SK-N-SH treated with all-trans-retinoic acid at 6 μM for 48 hours (cell line): Measurements from ENCODE around the gene TLR3.

Source experiments
- ATAC-seq: fragments of 200-7000 bp; cut with Tn5 transposase; 3 replicates; pipeline ENCODE4 v1.9.1; 2020; ENCODE audit warnings: mild to moderate bottlenecking, moderate library complexity
- ARNTL ChIP-seq: fragments of 450-650 bp; formaldehyde crosslinking; IDR thresholded peaks from 2 replicates; pipeline ENCODE4 v1.5.0; 2020; ENCODE audit warnings: low read depth, mild to moderate bottlenecking, moderate library complexity, borderline replicate concordance
- BACH2 ChIP-seq: fragments of 250-450 bp; sonication (Bioruptor Pico); IDR thresholded peaks from 2 replicates; pipeline ENCODE4 v1.9.0; 2021; ENCODE audit warnings: mild to moderate bottlenecking, borderline replicate concordance
- CSDC2 ChIP-seq: fragments of 250-450 bp; sonication (Bioruptor Pico); IDR thresholded peaks from 2 replicates; pipeline ENCODE4 v1.5.0; 2020; ENCODE audit warnings: mild to moderate bottlenecking, moderate library complexity
- ESRRG ChIP-seq: fragments of 250-450 bp; sonication (Bioruptor Pico); IDR thresholded peaks from 2 replicates; pipeline ENCODE4 v1.6.1; 2021; ENCODE audit warnings: mild to moderate bottlenecking
- GLIS3 ChIP-seq: fragments of 250-450 bp; sonication (Bioruptor Pico); IDR thresholded peaks from 2 replicates; pipeline ENCODE4 v1.5.0; 2020; ENCODE audit warnings: mild to moderate bottlenecking, moderate library complexity
- ISL1 ChIP-seq: fragments of 250-450 bp; sonication (Bioruptor Pico); IDR thresholded peaks from 2 replicates; pipeline ENCODE4 v2.1.2; 2022; ENCODE audit warnings: mild to moderate bottlenecking, moderate library complexity
- OSR1 ChIP-seq: fragments of 250-450 bp; sonication (Bioruptor Pico); IDR thresholded peaks from 2 replicates; pipeline ENCODE4 v1.8.0; 2022; ENCODE audit warnings: moderate library complexity, mild to moderate bottlenecking, inconsistent platforms
- PPARA ChIP-seq: fragments of 250-450 bp; sonication (Bioruptor Pico); IDR thresholded peaks from 2 replicates; pipeline ENCODE4 v1.5.0; 2020; ENCODE audit warnings: mild to moderate bottlenecking, borderline replicate concordance
- RARB ChIP-seq: fragments of 250-450 bp; sonication (Bioruptor Pico); IDR thresholded peaks from 2 replicates; pipeline ENCODE4 v1.8.0; 2021; ENCODE audit warnings: mild to moderate bottlenecking, moderate library complexity
- SNAI2 ChIP-seq: fragments of 250-450 bp; sonication (Bioruptor Pico); IDR thresholded peaks from 2 replicates; pipeline ENCODE4 v1.5.0; 2020; ENCODE audit warnings: mild to moderate bottlenecking, moderate library complexity
- TCF4 ChIP-seq: fragments of 250-450 bp; sonication (Bioruptor Pico); IDR thresholded peaks from 2 replicates; pipeline ENCODE4 v1.8.0; 2021; ENCODE audit warnings: mild to moderate bottlenecking, moderate library complexity, borderline replicate concordance
- TOX ChIP-seq: fragments of 250-450 bp; sonication (Bioruptor Pico); IDR thresholded peaks from 2 replicates; pipeline ENCODE4 v1.8.0; 2021; ENCODE audit warnings: mild to moderate bottlenecking, moderate library complexity, borderline replicate concordance
- ZC3H10 ChIP-seq: fragments of 250-450 bp; sonication (Bioruptor Pico); IDR thresholded peaks from 2 replicates; pipeline ENCODE4 v1.5.1; 2021; ENCODE audit warnings: mild to moderate bottlenecking, moderate library complexity
- ZFP3 ChIP-seq: fragments of 250-450 bp; sonication (Bioruptor Pico); IDR thresholded peaks from 2 replicates; pipeline ENCODE4 v1.5.0; 2020; ENCODE audit warnings: mild to moderate bottlenecking, moderate library complexity
- ZFP30 ChIP-seq: fragments of 450-650 bp; formaldehyde crosslinking; IDR thresholded peaks from 2 replicates; pipeline ENCODE4 v1.5.0; 2022; ENCODE audit warnings: mild to moderate bottlenecking, moderate library complexity
- ZNF565 ChIP-seq: fragments of 450-650 bp; formaldehyde crosslinking; conservative IDR thresholded peaks from 2 replicates; pipeline ENCODE4 v1.5.0; 2020; ENCODE audit warnings: low read depth, mild to moderate bottlenecking, moderate library complexity
- ZNF8 ChIP-seq: fragments of 450-650 bp; formaldehyde crosslinking; IDR thresholded peaks from 2 replicates; pipeline ENCODE4 v1.5.0; 2020; ENCODE audit warnings: mild to moderate bottlenecking, moderate library complexity
- TF ChIP-seq, protein P1 (sequence below): fragments of 250-450 bp; sonication (Bioruptor Pico); IDR thresholded peaks from 2 replicates; pipeline ENCODE4 v1.5.1; 2020; ENCODE audit warnings: low read depth, mild to moderate bottlenecking, moderate library complexity
- TF ChIP-seq, protein P2 (sequence below): fragments of 250-450 bp; sonication (Bioruptor Pico); IDR thresholded peaks from 2 replicates; pipeline ENCODE4 v1.8.0; 2021; ENCODE audit warnings: low read depth, mild to moderate bottlenecking, moderate library complexity, borderline replicate concordance
- TF ChIP-seq, protein P3 (sequence below): fragments of 250-450 bp; sonication (Bioruptor Pico); IDR thresholded peaks from 2 replicates; pipeline ENCODE4 v1.8.0; 2020; ENCODE audit warnings: mild to moderate bottlenecking, moderate library complexity, borderline replicate concordance
- TF ChIP-seq, protein P4 (sequence below): fragments of 250-450 bp; sonication (Bioruptor Pico); IDR thresholded peaks from 2 replicates; pipeline ENCODE4 v1.5.1; 2021; ENCODE audit warnings: mild to moderate bottlenecking, moderate library complexity

TLR3 gene

DNA sequence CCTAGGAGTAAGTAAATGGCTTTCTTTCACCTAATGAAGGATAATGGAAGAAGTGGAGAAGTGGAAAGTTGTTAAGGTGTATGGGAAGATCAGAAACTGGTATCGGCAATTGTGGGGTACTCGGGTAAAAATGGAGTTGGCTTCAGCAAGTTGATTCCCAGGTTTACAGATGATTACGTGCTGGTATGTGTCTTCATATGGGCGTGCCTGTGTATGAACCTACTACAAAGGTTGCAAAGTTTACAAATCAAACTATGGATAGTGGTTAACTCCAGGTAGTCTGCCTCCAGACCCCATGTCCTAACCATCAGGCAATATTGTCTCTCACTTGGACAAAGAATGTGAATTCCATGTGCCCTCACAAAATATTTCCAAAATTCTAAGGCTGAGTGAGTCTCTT lies 773 bp downstream of the TLR3 start:
- TF ChIP-seq, protein P1, sequence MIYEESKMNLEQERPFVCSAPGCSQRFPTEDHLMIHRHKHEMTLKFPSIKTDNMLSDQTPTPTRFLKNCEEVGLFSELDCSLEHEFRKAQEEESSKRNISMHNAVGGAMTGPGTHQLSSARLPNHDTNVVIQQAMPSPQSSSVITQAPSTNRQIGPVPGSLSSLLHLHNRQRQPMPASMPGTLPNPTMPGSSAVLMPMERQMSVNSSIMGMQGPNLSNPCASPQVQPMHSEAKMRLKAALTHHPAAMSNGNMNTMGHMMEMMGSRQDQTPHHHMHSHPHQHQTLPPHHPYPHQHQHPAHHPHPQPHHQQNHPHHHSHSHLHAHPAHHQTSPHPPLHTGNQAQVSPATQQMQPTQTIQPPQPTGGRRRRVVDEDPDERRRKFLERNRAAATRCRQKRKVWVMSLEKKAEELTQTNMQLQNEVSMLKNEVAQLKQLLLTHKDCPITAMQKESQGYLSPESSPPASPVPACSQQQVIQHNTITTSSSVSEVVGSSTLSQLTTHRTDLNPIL (CRISPR knock-in tag): no peak
- TF ChIP-seq ZFP3 (CRISPR knock-in tag): no peak
- no peak for ATAC-seq

DNA sequence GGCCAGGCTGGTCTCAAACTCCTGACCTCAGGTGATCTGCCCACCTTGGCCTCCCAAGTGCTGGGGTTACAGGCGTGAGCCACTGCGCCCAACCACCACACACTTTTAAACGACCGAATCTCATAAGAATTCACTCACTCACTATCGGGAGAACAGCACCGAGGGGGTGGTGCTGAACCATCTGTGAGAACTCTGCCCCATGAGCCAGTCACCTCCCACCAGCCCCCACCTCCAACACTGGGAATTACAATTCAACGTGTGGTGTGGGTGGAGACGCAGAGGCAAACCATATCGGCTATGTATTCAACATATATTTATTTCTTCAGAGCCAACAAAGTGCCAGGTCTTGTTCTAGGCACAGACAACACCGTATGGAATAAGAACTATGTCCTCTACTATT lies 3.6 kb downstream of the TLR3 start:
- no peak for TF ChIP-seq TCF4 (CRISPR knock-in tag)
- TF ChIP-seq ZFP3 (CRISPR knock-in tag): no peak
- TF ChIP-seq GLIS3 (CRISPR knock-in tag): no peak
- TF ChIP-seq, protein P2, sequence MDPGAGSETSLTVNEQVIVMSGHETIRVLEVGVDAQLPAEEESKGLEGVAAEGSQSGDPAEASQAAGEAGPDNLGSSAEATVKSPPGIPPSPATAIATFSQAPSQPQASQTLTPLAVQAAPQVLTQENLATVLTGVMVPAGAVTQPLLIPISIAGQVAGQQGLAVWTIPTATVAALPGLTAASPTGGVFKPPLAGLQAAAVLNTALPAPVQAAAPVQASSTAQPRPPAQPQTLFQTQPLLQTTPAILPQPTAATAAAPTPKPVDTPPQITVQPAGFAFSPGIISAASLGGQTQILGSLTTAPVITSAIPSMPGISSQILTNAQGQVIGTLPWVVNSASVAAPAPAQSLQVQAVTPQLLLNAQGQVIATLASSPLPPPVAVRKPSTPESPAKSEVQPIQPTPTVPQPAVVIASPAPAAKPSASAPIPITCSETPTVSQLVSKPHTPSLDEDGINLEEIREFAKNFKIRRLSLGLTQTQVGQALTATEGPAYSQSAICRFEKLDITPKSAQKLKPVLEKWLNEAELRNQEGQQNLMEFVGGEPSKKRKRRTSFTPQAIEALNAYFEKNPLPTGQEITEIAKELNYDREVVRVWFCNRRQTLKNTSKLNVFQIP (CRISPR knock-in tag): no peak
- no peak for TF ChIP-seq BACH2
- TF ChIP-seq, protein P3, sequence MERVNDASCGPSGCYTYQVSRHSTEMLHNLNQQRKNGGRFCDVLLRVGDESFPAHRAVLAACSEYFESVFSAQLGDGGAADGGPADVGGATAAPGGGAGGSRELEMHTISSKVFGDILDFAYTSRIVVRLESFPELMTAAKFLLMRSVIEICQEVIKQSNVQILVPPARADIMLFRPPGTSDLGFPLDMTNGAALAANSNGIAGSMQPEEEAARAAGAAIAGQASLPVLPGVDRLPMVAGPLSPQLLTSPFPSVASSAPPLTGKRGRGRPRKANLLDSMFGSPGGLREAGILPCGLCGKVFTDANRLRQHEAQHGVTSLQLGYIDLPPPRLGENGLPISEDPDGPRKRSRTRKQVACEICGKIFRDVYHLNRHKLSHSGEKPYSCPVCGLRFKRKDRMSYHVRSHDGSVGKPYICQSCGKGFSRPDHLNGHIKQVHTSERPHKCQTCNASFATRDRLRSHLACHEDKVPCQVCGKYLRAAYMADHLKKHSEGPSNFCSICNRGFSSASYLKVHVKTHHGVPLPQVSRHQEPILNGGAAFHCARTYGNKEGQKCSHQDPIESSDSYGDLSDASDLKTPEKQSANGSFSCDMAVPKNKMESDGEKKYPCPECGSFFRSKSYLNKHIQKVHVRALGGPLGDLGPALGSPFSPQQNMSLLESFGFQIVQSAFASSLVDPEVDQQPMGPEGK: no peak
- TF ChIP-seq ZC3H10: no peak
- TF ChIP-seq SNAI2: no peak
- TF ChIP-seq PPARA (CRISPR knock-in tag): no peak
- no peak for TF ChIP-seq RARB (CRISPR knock-in tag)
- TF ChIP-seq ZNF8 (CRISPR knock-in tag): no peak
- TF ChIP-seq ZFP30 (CRISPR knock-in tag): no peak
- TF ChIP-seq ZNF565 (CRISPR knock-in tag): no peak
- no peak for TF ChIP-seq ESRRG (CRISPR knock-in tag)
- no peak for TF ChIP-seq TOX (CRISPR knock-in tag)
- no peak for TF ChIP-seq ARNTL (CRISPR knock-in tag)
- TF ChIP-seq, protein P1 (CRISPR knock-in tag): no peak
- TF ChIP-seq ISL1 (CRISPR knock-in tag): no peak
- ATAC-seq: no peak

DNA sequence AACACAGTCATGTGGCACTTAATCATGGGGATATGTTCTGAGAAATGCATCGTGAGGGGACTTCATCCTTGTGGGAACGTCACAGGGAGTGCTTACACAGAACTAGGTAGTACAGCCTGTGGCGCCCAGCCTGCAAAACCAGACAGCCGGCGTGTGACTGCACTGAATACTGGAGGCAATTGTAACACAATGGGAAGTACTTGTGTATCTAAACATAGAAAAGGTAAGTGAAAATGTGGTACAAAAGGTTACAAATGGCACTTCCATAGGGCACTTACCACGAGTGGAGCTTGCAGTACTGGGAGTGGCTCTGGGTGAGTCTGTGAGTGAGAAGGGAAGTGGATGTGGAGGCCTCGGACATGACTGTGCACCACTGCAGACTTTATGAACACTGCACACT lies 5.2 kb downstream of the TLR3 start:
- no peak for ATAC-seq
- TF ChIP-seq, protein P2 (CRISPR knock-in tag): no peak

DNA sequence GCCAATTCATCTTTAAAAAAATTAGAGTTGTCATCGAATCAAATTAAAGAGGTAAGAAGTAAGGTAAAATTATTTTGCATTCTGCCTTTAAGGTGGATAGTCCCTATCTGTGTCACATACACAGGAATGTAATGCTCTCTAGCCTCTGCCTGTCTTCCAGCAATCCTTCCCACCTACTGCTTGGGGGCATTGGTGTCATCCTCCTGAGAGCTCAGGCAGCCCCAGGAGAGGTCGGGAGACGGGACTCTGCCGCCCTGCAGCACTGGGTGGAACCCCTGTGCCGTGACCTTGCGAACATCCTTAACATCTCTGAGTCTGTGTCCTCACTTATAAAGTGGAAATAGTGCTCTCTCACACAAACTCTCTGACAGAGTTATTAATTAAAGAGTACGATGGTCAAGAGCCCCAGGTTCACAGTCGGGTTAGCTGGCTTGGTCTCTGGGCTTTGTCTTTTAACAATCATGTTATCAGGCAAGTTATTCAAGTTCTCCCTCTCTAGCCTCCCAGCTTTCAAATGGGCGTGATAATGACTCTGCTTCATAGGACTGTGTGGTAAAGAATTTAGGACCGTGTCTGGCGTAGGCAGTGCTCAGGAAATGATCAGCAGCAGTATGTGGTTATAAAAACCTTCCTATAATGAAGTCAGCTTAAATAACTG lies 10.2 kb downstream of the TLR3 start:
- TF ChIP-seq ZNF565 (CRISPR knock-in tag) (no peak), GLIS3 (CRISPR knock-in tag) (no peak), BACH2 (no peak), PPARA (CRISPR knock-in tag) (no peak), SNAI2 (no peak), CSDC2 (no peak), ISL1 (CRISPR knock-in tag) (no peak), RARB (CRISPR knock-in tag) (no peak), ARNTL (CRISPR knock-in tag) (no peak), OSR1 (CRISPR knock-in tag) (no peak), ZNF8 (CRISPR knock-in tag) (no peak)
- TF ChIP-seq, protein P4, sequence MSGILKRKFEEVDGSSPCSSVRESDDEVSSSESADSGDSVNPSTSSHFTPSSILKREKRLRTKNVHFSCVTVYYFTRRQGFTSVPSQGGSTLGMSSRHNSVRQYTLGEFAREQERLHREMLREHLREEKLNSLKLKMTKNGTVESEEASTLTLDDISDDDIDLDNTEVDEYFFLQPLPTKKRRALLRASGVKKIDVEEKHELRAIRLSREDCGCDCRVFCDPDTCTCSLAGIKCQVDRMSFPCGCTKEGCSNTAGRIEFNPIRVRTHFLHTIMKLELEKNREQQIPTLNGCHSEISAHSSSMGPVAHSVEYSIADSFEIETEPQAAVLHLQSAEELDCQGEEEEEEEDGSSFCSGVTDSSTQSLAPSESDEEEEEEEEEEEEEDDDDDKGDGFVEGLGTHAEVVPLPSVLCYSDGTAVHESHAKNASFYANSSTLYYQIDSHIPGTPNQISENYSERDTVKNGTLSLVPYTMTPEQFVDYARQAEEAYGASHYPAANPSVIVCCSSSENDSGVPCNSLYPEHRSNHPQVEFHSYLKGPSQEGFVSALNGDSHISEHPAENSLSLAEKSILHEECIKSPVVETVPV (CRISPR knock-in tag): no peak
- TF ChIP-seq, protein P3: no peak
- no peak for ATAC-seq
